ENCODE measurements around the gene SGO2. TPM values are rescaled to one million over a fixed set of nuclear protein-coding genes. Genes with fewer than 3 reads are reported as not detected.

SGO2 gene
- total RNA-seq, 1 experiment from 2014 or later = 25.4 TPM

GRCh38 chr2:200476836-200477235, 49.2 kb upstream of the SGO2 start (continued):
- TF ChIP-seq YY1 (IDR thresholded peaks at IDR 0.05; ENCODE audit: extremely low read depth, insufficient replicate concordance, low read depth, low read length) = no peak
- TF ChIP-seq EGR1 (IDR thresholded peaks at IDR 0.05; ENCODE audit: low read depth) = no peak
- TF ChIP-seq RAD21 (IDR thresholded peaks at IDR 0.05; ENCODE audit: low read depth) = no peak
- no peak for TF ChIP-seq SIN3A (IDR thresholded peaks at IDR 0.05; ENCODE audit: low read depth)
- no peak for TF ChIP-seq ZNF274 (IDR thresholded peaks at IDR 0.05; ENCODE audit: low read depth, low read length)

GRCh38 chr2:200477667-200478131, 48.3 kb upstream of the SGO2 start:
- peaks cover 0 to 19% of the 10 kb centered on the region in 2 experiments; a peak in 2 of 4 replicates for H3K4me1 ChIP-seq (ENCODE audit: control insufficient read depth in 1 of 2, insufficient read depth in 2 of 2, low read length in 2 of 2)
- no peak overlapping the region for H2AFZ ChIP-seq (ENCODE audit: low read depth, low read length, poor library complexity, severe bottlenecking)
- H3K27ac ChIP-seq (ENCODE audit: low read depth, low read length) = no peak overlapping the region
- no peaks in the 10 kb centered on the region for H3K9me3 ChIP-seq (ENCODE audit: control insufficient read depth in 1 of 2, insufficient read depth in 1 of 2, low read depth in 1 of 2, low read length in 2 of 2)
- no peaks in the 10 kb centered on the region for H3K9me2 ChIP-seq (ENCODE audit: insufficient read depth)
- DNase-seq (ENCODE audit: low read depth, low spot score) (no peak), ATAC-seq (no peak)
- POLR2A ChIA-PET = no interaction called here
- RAD21 ChIA-PET (ENCODE audit: low non-redundant PET in 1 of 2, low total read pairs in 2 of 2, uncharacterized antibody in 2 of 2, unreplicated experiment in 2 of 2) = no interaction called here
- TSS peak; percentile 25 for BruUV-seq (replicated peaks)
- H3K27me3 ChIP-seq (ENCODE audit: insufficient read depth, low read length) = no peaks in the 10 kb centered on the region
- CTCF ChIA-PET = no interaction called here
- intact Hi-C loops (cut with micrococcal nuclease) = no loop called here
- no peaks in the 10 kb centered on the region for H3K79me2 ChIP-seq (ENCODE audit: insufficient read depth, low read length)
- no peaks in the 10 kb centered on the region for H4K20me1 ChIP-seq (ENCODE audit: insufficient read depth)
- no peak overlapping the region for H3K9ac ChIP-seq (ENCODE audit: low read length)
- no peak overlapping the region for H3K4me3 ChIP-seq (replicated peaks in 1 of 2; ENCODE audit: low read depth in 1 of 2, low read length in 2 of 2)
- no peak overlapping the region for H3K4me2 ChIP-seq (ENCODE audit: low read length)
- H3K36me3 ChIP-seq (ENCODE audit: control insufficient read depth in 1 of 2, insufficient read depth in 2 of 2, low read length in 2 of 2) = peaks cover 12 to 20% of the 10 kb centered on the region in 2 experiments; a peak in 3 of 4 replicates
- TF ChIP-seq FOSL1 (IDR thresholded peaks at IDR 0.05; ENCODE audit: low read depth) (no peak), POLR2AphosphoS5 (IDR thresholded peaks at IDR 0.05; ENCODE audit: low read depth, low read length) (no peak), CEBPB (IDR thresholded peaks at IDR 0.05; ENCODE audit: low read depth) (no peak), ZFX (IDR thresholded peaks at IDR 0.05) (no peak), RAD21 (IDR thresholded peaks at IDR 0.05; ENCODE audit: low read depth) (no peak), SIN3A (IDR thresholded peaks at IDR 0.05; ENCODE audit: low read depth) (no peak), POLR2A (IDR thresholded peaks at IDR 0.05; ENCODE audit: borderline replicate concordance, extremely low read depth, insufficient read depth, insufficient read length) (no peak), CBX3 (IDR thresholded peaks at IDR 0.05; ENCODE audit: low read depth) (no peak), EGR1 (IDR thresholded peaks at IDR 0.05; ENCODE audit: low read depth) (no peak), SP1 (IDR thresholded peaks at IDR 0.05; ENCODE audit: low read depth) (no peak), EZH2phosphoT487 (IDR thresholded peaks at IDR 0.05; ENCODE audit: borderline replicate concordance) (no peak), ZNF274 (IDR thresholded peaks at IDR 0.05; ENCODE audit: low read depth, low read length) (no peak), TCF7L2 (IDR thresholded peaks at IDR 0.05; ENCODE audit: borderline replicate concordance, extremely low read depth, insufficient read depth, insufficient read length) (no peak), YY1 (IDR thresholded peaks at IDR 0.05; ENCODE audit: extremely low read depth, insufficient replicate concordance, low read depth, low read length) (no peak), ZBTB33 (IDR thresholded peaks at IDR 0.05; ENCODE audit: extremely low read depth, insufficient replicate concordance, low read length) (no peak), CTCF (IDR thresholded peaks at IDR 0.05 in 2 of 3, conservative IDR thresholded peaks at IDR 0.05 in 1 of 3; ENCODE audit: borderline replicate concordance in 1 of 3, insufficient read depth in 1 of 3, low read depth in 2 of 3, low read length in 2 of 3) (no peak), REST (IDR thresholded peaks at IDR 0.05; ENCODE audit: low read depth) (no peak), JUND (IDR thresholded peaks at IDR 0.05) (no peak), SRF (IDR thresholded peaks at IDR 0.05; ENCODE audit: low read depth) (no peak)
